Measurements from ENCODE around the gene STOX2.

The STOX2 gene

DNA sequence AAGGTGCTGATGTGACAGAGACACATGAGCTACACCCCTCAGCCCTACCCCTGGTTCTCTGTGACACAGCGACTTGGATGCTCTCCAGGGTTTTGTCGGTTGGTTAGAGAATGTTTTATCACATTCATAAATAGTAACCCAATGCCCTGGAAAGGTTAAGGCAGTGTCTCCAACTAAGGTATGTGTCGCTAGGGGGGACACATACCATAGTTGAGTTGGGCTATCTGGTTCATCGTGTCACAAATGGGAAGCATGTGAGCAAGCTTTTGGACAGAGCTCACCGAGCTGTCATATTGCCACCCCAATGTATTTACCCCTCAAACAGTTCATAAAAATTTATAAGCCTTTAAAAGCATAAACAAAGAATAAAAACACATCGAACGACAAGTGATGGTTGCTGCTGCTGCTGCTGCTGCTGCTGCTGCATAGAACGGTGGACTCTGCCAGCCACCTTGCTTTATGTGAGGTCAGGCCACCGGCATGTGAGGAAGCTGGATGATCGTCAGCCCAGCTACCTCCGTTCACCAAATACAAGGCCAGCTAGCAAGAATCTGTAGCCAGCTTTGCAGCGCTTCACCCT, 55.9 kb downstream of the STOX2 start:
- no peak overlapping the region for H3K4me3 ChIP-seq (ENCODE audit: control insufficient read depth, low read depth, low read length)
- TF ChIP-seq, protein P1, sequence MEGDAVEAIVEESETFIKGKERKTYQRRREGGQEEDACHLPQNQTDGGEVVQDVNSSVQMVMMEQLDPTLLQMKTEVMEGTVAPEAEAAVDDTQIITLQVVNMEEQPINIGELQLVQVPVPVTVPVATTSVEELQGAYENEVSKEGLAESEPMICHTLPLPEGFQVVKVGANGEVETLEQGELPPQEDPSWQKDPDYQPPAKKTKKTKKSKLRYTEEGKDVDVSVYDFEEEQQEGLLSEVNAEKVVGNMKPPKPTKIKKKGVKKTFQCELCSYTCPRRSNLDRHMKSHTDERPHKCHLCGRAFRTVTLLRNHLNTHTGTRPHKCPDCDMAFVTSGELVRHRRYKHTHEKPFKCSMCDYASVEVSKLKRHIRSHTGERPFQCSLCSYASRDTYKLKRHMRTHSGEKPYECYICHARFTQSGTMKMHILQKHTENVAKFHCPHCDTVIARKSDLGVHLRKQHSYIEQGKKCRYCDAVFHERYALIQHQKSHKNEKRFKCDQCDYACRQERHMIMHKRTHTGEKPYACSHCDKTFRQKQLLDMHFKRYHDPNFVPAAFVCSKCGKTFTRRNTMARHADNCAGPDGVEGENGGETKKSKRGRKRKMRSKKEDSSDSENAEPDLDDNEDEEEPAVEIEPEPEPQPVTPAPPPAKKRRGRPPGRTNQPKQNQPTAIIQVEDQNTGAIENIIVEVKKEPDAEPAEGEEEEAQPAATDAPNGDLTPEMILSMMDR (conservative IDR thresholded peaks at IDR 0.05; ENCODE audit: control insufficient read depth, insufficient read depth, low read depth, low read length), result no peak
- no peak for DNase-seq (ENCODE audit: low read depth)

DNA sequence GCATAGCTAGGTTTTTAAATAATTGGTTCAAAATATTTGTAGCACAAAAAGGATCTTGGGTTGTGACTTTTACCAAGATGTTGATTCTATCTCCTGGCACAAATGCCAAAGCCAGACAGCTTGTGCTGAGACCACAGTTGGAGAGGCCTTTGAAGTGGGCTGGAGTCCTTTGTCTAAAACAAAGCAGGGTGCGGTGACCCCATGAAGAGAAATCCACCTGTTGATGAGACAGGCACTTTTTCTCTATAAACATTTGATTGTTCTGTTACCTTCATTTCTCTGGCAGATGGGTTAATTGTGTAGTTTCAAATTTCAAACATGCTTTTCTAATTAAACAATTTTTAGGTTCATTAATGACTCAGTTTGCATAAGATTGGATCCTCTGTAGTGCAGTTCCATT, 56.7 kb downstream of the STOX2 start:
- no peak for DNase-seq (ENCODE audit: low read depth)
- TF ChIP-seq, protein P1 (conservative IDR thresholded peaks at IDR 0.05; ENCODE audit: control insufficient read depth, insufficient read depth, low read depth, low read length), result no peak

DNA sequence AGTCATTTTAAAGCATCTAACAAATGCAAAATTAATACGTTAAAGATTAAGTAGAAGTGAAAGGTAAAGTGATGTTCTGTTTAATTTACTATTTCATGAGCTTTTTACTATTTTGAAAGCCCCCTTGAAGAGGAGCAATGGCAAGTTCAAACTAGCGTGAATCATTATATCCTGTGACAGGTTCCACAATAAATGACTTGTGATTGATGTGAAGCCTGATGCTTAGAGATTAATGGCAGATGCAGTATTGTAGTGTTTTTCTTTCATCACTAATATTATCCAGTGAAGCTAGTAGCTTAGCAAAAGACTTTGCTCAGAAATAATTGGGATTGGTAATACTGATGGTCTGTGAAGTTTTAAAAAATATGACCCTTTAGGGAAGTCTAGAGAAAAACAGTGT, 57.3 kb downstream of the STOX2 start:
- DNase-seq (ENCODE audit: low read depth), result no peak
- TF ChIP-seq, protein P1 (conservative IDR thresholded peaks at IDR 0.05; ENCODE audit: control insufficient read depth, insufficient read depth, low read depth, low read length), result no peak
- H3K4me3 ChIP-seq (ENCODE audit: control insufficient read depth, low read depth, low read length), result no peak overlapping the region

More for the DNA sequence above, 56.7 kb downstream of the STOX2 start:
- no peak overlapping the region for H3K4me3 ChIP-seq (ENCODE audit: control insufficient read depth, low read depth, low read length)

DNA sequence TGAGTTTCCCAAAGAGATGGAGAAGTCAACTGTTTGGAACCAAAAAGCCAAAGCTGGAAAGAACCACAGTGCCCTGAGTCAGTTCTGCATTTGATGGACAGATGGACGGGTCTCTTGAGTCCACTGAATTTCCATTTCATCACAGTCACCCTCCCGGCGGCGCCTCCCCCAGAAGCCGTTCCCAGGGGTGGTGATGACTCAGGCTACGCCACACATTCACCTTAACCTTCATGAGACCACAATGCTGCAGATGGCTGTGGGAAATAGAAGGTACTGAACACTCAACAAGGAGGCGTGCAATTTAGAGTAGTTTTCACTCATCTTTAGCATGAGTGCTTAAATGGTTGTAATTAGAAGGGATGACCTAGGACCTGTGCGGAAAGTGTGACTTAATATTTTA, 61.3 kb downstream of the STOX2 start:
- H3K4me3 ChIP-seq (ENCODE audit: control insufficient read depth, low read depth, low read length), result no peak overlapping the region
- DNase-seq (ENCODE audit: low read depth), result no peak
- TF ChIP-seq, protein P1 (conservative IDR thresholded peaks at IDR 0.05; ENCODE audit: control insufficient read depth, insufficient read depth, low read depth, low read length), result no peak

DNA sequence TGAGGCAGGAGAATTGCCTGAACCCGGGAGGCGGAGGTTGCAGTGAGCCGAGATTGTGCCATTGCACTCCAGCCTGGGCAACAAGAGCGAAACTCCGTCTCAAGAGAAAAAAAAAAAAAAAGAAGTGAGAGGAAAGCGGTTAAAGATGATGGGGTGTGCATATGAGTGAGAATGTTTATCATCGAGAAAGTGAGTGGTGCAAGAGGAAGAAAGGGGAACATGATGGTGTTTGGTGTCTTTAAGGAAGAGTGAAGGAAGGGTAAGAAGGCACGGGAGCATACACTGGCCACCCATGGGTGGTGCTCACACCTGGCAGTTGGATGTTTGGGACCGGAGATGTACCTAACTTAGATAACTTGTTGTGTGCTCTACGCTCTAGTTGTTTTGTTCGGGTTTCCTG, 62.2 kb downstream of the STOX2 start:
- no peak for DNase-seq (ENCODE audit: low read depth)
- no peak overlapping the region for H3K4me3 ChIP-seq (ENCODE audit: control insufficient read depth, low read depth, low read length)
- TF ChIP-seq, protein P1 (conservative IDR thresholded peaks at IDR 0.05; ENCODE audit: control insufficient read depth, insufficient read depth, low read depth, low read length), result no peak

DNA sequence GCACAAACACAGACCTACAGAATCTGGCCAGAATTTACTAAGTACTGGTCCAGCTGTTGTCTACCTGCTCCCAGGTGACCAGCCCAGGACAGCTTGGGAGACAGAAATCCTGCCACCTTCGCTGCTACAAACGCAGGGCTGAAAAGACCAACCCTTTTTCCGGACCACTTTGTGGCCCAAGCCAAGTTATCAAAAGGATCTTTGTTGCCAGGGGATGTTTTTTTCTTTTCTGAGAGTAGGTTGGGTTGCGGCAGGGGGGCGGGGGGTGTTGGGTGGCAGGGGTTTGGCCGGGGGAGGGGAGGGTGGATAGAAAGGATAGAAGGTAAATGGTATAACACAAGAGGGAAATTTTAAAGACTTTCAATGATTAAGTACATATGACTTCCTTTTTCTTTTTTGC, 63.4 kb downstream of the STOX2 start:
- TF ChIP-seq, protein P1 (conservative IDR thresholded peaks at IDR 0.05; ENCODE audit: control insufficient read depth, insufficient read depth, low read depth, low read length), result no peak
- no peak overlapping the region for H3K4me3 ChIP-seq (ENCODE audit: control insufficient read depth, low read depth, low read length)
- no peak for DNase-seq (ENCODE audit: low read depth)

DNA sequence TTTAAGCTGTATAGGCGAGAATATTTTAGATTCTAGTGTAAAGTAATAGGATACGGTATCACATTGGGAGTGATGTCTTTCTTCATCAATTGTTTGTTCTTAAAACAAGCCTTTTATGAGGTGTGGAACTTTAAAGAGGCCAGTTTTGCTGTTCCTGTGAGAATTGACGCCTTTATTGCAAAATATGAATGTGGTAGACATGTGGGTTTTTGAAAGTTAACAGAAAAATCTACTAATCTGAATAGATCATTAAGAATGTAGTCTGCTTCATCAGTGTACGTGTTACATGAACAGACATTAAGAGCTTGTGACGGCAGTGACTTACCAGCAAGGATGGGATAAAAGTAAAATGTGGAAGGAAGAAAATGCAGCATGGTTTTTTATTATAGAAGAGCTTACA, 63.8 kb downstream of the STOX2 start:
- TF ChIP-seq, protein P1 (conservative IDR thresholded peaks at IDR 0.05; ENCODE audit: control insufficient read depth, insufficient read depth, low read depth, low read length), result no peak
- DNase-seq (ENCODE audit: low read depth), result no peak

More for the DNA sequence above, 63.8 kb downstream of the STOX2 start:
- no peak overlapping the region for H3K4me3 ChIP-seq (ENCODE audit: control insufficient read depth, low read depth, low read length)
